GM12878 (cell line): Measurements from ENCODE around the gene FHOD3. TPM values are rescaled to one million over a fixed set of nuclear protein-coding genes. Genes with fewer than 3 reads are reported as not detected.

Source experiments
- ATAC-seq: fragments of 200-7000 bp; cut with Tn5 transposase; 3 replicates; pipeline ENCODE4 v1.9.1; 2020; ENCODE audit warnings: mild to moderate bottlenecking, moderate library complexity
- BruUV-seq: library from RNA; stranded (reverse); fragments of 400-500 nt; replicated peaks from 2 replicates; lab custom pipeline; 2021; lab: Mats Ljungman, UMichigan
- CTCF ChIA-PET: fragments of 300-600 bp; sonication (Branson Sonifier 250); formaldehyde crosslinking; extraction: SDS; loops from one replicate; lab custom pipeline; 2021; ENCODE audit warnings: inconsistent platforms; lab: Yijun Ruan, JAX
- POLR2A ChIA-PET: fragments of 350-600 bp; formaldehyde crosslinking; extraction: SDS; loops from one replicate; lab custom pipeline; 2021; ENCODE audit warnings: inconsistent platforms; lab: Charles Lee
- RAD21 ChIA-PET: fragments of 300-600 bp; sonication (Branson Sonifier 250); formaldehyde crosslinking; loops from one replicate; lab custom pipeline; 2023; ENCODE audit warnings: antibody characterized with exemption; ENCODE audit not compliant: unreplicated experiment; lab: Charles Lee
- SMC1A ChIA-PET: fragments of 300-600 bp; sonication (Branson Sonifier 250); formaldehyde crosslinking; loops from one replicate; lab custom pipeline; 2023; ENCODE audit not compliant: unreplicated experiment, uncharacterized antibody; lab: Charles Lee
- DNase-seq: peaks from one replicate; pipeline ENCODE4 v3.0.0-alpha.2; 2011; ENCODE audit warnings: low read depth, low spot score
- FAIRE-seq: peaks from 3 replicates; lab custom pipeline; 2011; peaks lifted over from hg19 to GRCh38; lab: Jason Lieb, UNC
- H2AFZ ChIP-seq: 2 replicates; pipeline ENCODE4 v1.6.0; 2011; ENCODE audit warnings: low read depth, low read length, control low read depth; ENCODE audit not compliant: control insufficient read depth
- H3K27ac ChIP-seq: 2 replicates; pipeline ENCODE4 v1.5.1; 2011; ENCODE audit warnings: control low read depth; ENCODE audit not compliant: control insufficient read depth, insufficient read depth
- H3K27me3 ChIP-seq, 2 experiments: replicated peaks in 1 of 2; 2 replicates each; pipeline versions ENCODE4 v1.6.0 to v1.6.1; 2011; ENCODE audit warnings: low read length in 1 of 2; ENCODE audit not compliant: control insufficient read depth in 2 of 2, insufficient read depth in 2 of 2
- H3K36me3 ChIP-seq, 2 experiments: 2 replicates each; pipeline ENCODE4 v1.5.1; 2011; ENCODE audit warnings: low read length in 1 of 2; ENCODE audit not compliant: control insufficient read depth in 2 of 2, insufficient read depth in 2 of 2
- H3K4me1 ChIP-seq: 2 replicates; pipeline ENCODE4 v1.6.1; 2011; ENCODE audit warnings: mild to moderate bottlenecking, low read length, moderate library complexity, mixed read lengths; ENCODE audit not compliant: control insufficient read depth, insufficient read depth
- H3K4me2 ChIP-seq: 2 replicates; pipeline ENCODE4 v1.6.0; 2011; ENCODE audit warnings: control low read depth; ENCODE audit not compliant: control insufficient read depth, insufficient read depth
- H3K4me3 ChIP-seq: fragments of 200-600 bp; sonication (generic); 2 replicates; pipeline ENCODE4 v1.5.1; 2016
- H3K79me2 ChIP-seq: 2 replicates; pipeline ENCODE4 v1.6.0; 2011; ENCODE audit warnings: low read length; ENCODE audit not compliant: control insufficient read depth, insufficient read depth
- H3K9ac ChIP-seq: 2 replicates; pipeline ENCODE4 v1.8.0; 2011; ENCODE audit warnings: low read length, control low read depth, mixed read lengths; ENCODE audit not compliant: control insufficient read depth, insufficient read depth
- H3K9me3 ChIP-seq: replicated peaks from 3 replicates; pipeline ENCODE4 v1.5.1; 2011; ENCODE audit warnings: mild to moderate bottlenecking, low read length; ENCODE audit not compliant: control insufficient read depth, insufficient read depth
- H4K20me1 ChIP-seq: 2 replicates; pipeline ENCODE4 v1.6.0; 2011; ENCODE audit not compliant: control insufficient read depth, insufficient read depth
- BHLHE40 ChIP-seq, 2 experiments: fragments of 450-650 bp in 1 of 2; IDR thresholded peaks; 2 replicates each; pipeline ENCODE4 v1.6.1; 2011 to 2017; ENCODE audit warnings: low read depth in 2 of 2, borderline replicate concordance in 1 of 2, improper control_type of control experiment in 1 of 2, low read length in 1 of 2, mild to moderate bottlenecking in 1 of 2
- HDAC6 ChIP-seq: fragments of 200-600 bp; sonication (generic); IDR thresholded peaks from one replicate; pipeline ENCODE4 v1.8.0; 2017; ENCODE audit warnings: antibody characterized with exemption; ENCODE audit not compliant: unreplicated experiment
- RELB ChIP-seq: fragments of 450-650 bp; IDR thresholded peaks from 2 replicates; pipeline ENCODE4 v1.6.1; 2017; ENCODE audit warnings: low read depth, mild to moderate bottlenecking, moderate library complexity
- SREBF1 ChIP-seq: IDR thresholded peaks from 2 replicates; pipeline ENCODE4 v1.6.1; 2012; ENCODE audit warnings: mild to moderate bottlenecking, low read length
- WGBS: methylation state at CpG from one replicate; pipeline ENCODE4 v1.1.6; 2016; ENCODE audit warnings: low lambda C conversion rate; ENCODE audit not compliant: insufficient replicate concordance, insufficient coverage; ENCODE audit errors: missing lambda C conversion rate; 5-methylcytosine and 5-hydroxymethylcytosine counted together
- in situ Hi-C: fragments of 300-500 bp; cut with MboI; formaldehyde crosslinking; loops from 9 replicates; pipeline ENCODE4 v1.14.3; 2018; ENCODE audit warnings: mixed read lengths
- intact Hi-C: fragments of 100-400 bp; cut with micrococcal nuclease; formaldehyde crosslinking; loops from one replicate; pipeline ENCODE4 v1.14.2; 2022; ENCODE audit not compliant: unreplicated experiment
- polyA plus RNA-seq, 11 experiments: library from polyadenylated mRNA; depleted of rRNA in 4 of 11; unstranded in 6 of 11; stranded (reverse) in 5 of 11; fragments of >200 nt; fragmentation: Nextera tagmentation in 4 of 11; fragmentation: Illumina TruSeq in 1 of 11; extraction: Ambion mirVana in 4 of 11; extraction: Trizol in 1 of 11; gene quantifications; 1 replicate in 1 of 11; 2 replicates in 10 of 11; pipeline versions ENCODE4 v1.2.1 to v1.2.3, GENCODE V29; 2011 to 2016; ENCODE audit warnings: inconsistent platforms in 2 of 11, missing spikeins in 2 of 11, low read depth in 1 of 11
- total RNA-seq, 4 experiments: library from RNA; depleted of rRNA in 3 of 4; stranded (reverse); fragments of >200 nt in 3 of 4; fragmentation: Illumina TruSeq in 1 of 4; extraction: Trizol in 1 of 4; gene quantifications; 2 replicates each; pipeline versions ENCODE4 v1.2.1 to v1.2.3, GENCODE V29; 2013 to 2021
- TF ChIP-seq, protein P1 (sequence below): IDR thresholded peaks from 2 replicates; pipeline ENCODE4 v1.6.1; 2012; ENCODE audit warnings: mild to moderate bottlenecking, low read depth, low read length
- TF ChIP-seq, protein P2 (sequence below): fragments of 450-650 bp; conservative IDR thresholded peaks from 2 replicates; pipeline ENCODE4 v1.6.1; 2017; ENCODE audit warnings: mild to moderate bottlenecking, moderate library complexity
- TF ChIP-seq, protein P3 (sequence below): fragments of 450-650 bp; IDR thresholded peaks from 2 replicates; pipeline ENCODE4 v1.6.1; 2017; ENCODE audit warnings: mild to moderate bottlenecking

Gene FHOD3
- total and polyA plus RNA-seq, 10 of the 15 experiments (the other 5 are each of a cell fraction or from before 2014, with no cell fraction given): 0.77 to 26.7 (median 10.4) TPM

DNA sequence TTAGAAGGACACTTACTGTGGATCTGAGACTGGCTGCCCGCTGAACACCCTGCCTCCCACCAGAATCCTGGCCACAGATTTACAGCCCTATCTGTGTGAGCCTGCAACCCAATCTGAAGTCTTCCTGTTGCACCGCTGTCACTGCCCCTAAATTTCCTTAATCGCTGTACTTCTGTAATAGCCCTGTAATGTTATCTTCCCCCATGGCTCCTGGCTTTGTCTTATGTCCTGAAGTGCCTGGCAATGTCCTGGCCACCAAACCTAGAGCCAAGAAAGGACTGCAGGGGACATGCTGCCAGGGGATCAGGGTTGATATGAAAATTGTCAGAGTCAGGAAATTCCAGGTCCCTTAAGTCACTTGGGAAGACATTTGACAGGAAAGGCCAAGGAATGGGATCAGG is 52.7 kb downstream of the FHOD3 start (continued):
- TF ChIP-seq RELB: no peak
- TF ChIP-seq, protein P1, sequence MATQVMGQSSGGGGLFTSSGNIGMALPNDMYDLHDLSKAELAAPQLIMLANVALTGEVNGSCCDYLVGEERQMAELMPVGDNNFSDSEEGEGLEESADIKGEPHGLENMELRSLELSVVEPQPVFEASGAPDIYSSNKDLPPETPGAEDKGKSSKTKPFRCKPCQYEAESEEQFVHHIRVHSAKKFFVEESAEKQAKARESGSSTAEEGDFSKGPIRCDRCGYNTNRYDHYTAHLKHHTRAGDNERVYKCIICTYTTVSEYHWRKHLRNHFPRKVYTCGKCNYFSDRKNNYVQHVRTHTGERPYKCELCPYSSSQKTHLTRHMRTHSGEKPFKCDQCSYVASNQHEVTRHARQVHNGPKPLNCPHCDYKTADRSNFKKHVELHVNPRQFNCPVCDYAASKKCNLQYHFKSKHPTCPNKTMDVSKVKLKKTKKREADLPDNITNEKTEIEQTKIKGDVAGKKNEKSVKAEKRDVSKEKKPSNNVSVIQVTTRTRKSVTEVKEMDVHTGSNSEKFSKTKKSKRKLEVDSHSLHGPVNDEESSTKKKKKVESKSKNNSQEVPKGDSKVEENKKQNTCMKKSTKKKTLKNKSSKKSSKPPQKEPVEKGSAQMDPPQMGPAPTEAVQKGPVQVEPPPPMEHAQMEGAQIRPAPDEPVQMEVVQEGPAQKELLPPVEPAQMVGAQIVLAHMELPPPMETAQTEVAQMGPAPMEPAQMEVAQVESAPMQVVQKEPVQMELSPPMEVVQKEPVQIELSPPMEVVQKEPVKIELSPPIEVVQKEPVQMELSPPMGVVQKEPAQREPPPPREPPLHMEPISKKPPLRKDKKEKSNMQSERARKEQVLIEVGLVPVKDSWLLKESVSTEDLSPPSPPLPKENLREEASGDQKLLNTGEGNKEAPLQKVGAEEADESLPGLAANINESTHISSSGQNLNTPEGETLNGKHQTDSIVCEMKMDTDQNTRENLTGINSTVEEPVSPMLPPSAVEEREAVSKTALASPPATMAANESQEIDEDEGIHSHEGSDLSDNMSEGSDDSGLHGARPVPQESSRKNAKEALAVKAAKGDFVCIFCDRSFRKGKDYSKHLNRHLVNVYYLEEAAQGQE: no peak

- intact Hi-C loops: no loop called here
- Histone ChIP-seq H3K4me2 (no peak overlapping the region), H3K79me2 (no peaks in the 10 kb centered on the region; the same call in 1 of the 2 replicates), H4K20me1 (peaks cover 2% of the 10 kb centered on the region; the same call in 1 of the 2 replicates), H3K9ac (no peak overlapping the region), H3K9me3 (peaks cover 1% of the 10 kb centered on the region; the same call in 1 of the 3 replicates), H2AFZ (no peak overlapping the region), H3K27me3 (no peaks in the 10 kb centered on the region), H3K4me1 (peaks cover 5% of the 10 kb centered on the region; the same call in 1 of the 2 replicates), H3K4me3 (no peak overlapping the region), H3K36me3 (no peaks in the 10 kb centered on the region), H3K27ac (no peak overlapping the region)
- FAIRE-seq (no peak), DNase-seq (no peak), ATAC-seq (peak; percentile 49)
- TSS peak; percentile 20 for BruUV-seq
- TF ChIP-seq, protein P2, sequence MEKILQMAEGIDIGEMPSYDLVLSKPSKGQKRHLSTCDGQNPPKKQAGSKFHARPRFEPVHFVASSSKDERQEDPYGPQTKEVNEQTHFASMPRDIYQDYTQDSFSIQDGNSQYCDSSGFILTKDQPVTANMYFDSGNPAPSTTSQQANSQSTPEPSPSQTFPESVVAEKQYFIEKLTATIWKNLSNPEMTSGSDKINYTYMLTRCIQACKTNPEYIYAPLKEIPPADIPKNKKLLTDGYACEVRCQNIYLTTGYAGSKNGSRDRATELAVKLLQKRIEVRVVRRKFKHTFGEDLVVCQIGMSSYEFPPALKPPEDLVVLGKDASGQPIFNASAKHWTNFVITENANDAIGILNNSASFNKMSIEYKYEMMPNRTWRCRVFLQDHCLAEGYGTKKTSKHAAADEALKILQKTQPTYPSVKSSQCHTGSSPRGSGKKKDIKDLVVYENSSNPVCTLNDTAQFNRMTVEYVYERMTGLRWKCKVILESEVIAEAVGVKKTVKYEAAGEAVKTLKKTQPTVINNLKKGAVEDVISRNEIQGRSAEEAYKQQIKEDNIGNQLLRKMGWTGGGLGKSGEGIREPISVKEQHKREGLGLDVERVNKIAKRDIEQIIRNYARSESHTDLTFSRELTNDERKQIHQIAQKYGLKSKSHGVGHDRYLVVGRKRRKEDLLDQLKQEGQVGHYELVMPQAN: no peak
- TF ChIP-seq BHLHE40 (IDR thresholded peaks at IDR 0.05; ENCODE audit: borderline replicate concordance in 1 of 2, low read depth in 2 of 2, low read length in 1 of 2): peak in 1 of 2 experiments; percentile 51; a peak in 1 of 4 replicates
- TF ChIP-seq, protein P3, sequence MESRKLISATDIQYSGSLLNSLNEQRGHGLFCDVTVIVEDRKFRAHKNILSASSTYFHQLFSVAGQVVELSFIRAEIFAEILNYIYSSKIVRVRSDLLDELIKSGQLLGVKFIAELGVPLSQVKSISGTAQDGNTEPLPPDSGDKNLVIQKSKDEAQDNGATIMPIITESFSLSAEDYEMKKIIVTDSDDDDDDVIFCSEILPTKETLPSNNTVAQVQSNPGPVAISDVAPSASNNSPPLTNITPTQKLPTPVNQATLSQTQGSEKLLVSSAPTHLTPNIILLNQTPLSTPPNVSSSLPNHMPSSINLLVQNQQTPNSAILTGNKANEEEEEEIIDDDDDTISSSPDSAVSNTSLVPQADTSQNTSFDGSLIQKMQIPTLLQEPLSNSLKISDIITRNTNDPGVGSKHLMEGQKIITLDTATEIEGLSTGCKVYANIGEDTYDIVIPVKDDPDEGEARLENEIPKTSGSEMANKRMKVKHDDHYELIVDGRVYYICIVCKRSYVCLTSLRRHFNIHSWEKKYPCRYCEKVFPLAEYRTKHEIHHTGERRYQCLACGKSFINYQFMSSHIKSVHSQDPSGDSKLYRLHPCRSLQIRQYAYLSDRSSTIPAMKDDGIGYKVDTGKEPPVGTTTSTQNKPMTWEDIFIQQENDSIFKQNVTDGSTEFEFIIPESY: no peak
- no peak for TF ChIP-seq SREBF1
- no peak for TF ChIP-seq HDAC6
- ChIA-PET POLR2A (no interaction called here), RAD21 (no interaction called here), SMC1A (no interaction called here), CTCF (no interaction called here)
- in situ Hi-C loops: no loop called here
- 26% methylated on average over 9 of the region's 9 CpGs for WGBS
These were observed 53.4 kb downstream of the FHOD3 start for GRCh38 chr18:36350839-36351469.
